ENCODE measurements around the gene GPR119. TPM values are rescaled to one million over a fixed set of nuclear protein-coding genes. Genes with fewer than 3 reads are reported as not detected.
"Not testable (repeated sequence)": the region's sequence is repeated elsewhere in the genome, so short reads cannot be mapped to it uniquely, and the experiment has no call there.

Gene GPR119
- total RNA-seq = 1.6 and 3.1 TPM in 2 replicates
- long read RNA-seq, partial matches to known transcripts = 0 of 6 reads
- long read RNA-seq, other reads (novel, unspliced or antisense) = 6 of 6 reads

DNA sequence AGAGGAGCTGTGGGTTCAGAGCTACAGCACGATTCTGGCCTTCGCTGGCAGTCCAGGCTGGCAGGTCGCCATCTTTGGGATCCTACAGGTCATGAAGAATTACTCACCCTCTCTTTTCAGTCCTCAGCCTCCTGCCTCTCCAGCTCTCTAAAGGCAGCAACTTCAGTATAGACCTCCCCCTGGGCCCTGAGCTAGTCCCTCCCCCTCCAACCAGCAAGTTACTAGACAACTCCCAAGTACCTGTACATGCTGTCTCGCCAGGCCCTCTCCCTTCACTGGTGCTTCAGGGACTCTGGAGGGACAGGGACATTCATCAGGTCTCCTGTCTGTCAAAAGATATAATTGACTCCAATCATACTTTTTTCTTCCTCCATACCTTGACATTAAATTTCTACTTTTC lies at the start of gene GPR119:
Gene GPR119 (minus strand): TSS at position 155 of the 400 bp plus-strand sequence. CDS start 227 bp downstream, outside the sequence.
- Mint-ChIP-seq H3K4me3 (ENCODE audit: low read depth) (no peak within 1 kb of the TSS), H3K27ac (peak within 1 kb of the TSS; percentile 31), H3K27me3 (peaks cover 12% of the 10 kb centered on the region), H3K9me3 (ENCODE audit: low read depth) (peaks cover 7% of the 10 kb centered on the region), H3K36me3 (ENCODE audit: insufficient read depth) (no peaks in the 10 kb centered on the region), H3K4me1 (ENCODE audit: low read depth) (no peaks in the 10 kb centered on the region)
- no peak for TF ChIP-seq CTCF (IDR thresholded peaks at IDR 0.05; ENCODE audit: unreplicated experiment)
- no peak for DNase-seq (ENCODE audit: low spot score, unreplicated experiment)

- not testable (repeated sequence) for H3K4me1 Mint-ChIP-seq (ENCODE audit: low read depth); H3K27ac Mint-ChIP-seq; DNase-seq (ENCODE audit: low spot score, unreplicated experiment); H3K4me3 Mint-ChIP-seq (ENCODE audit: low read depth); H3K27me3 Mint-ChIP-seq; H3K36me3 Mint-ChIP-seq (ENCODE audit: insufficient read depth)
- H3K9me3 Mint-ChIP-seq (ENCODE audit: low read depth) = peaks cover 12% of the 10 kb centered on the region
Observed at GRCh38 chrX:130429236-130429635, 43.8 kb upstream of the GPR119 start.

DNA sequence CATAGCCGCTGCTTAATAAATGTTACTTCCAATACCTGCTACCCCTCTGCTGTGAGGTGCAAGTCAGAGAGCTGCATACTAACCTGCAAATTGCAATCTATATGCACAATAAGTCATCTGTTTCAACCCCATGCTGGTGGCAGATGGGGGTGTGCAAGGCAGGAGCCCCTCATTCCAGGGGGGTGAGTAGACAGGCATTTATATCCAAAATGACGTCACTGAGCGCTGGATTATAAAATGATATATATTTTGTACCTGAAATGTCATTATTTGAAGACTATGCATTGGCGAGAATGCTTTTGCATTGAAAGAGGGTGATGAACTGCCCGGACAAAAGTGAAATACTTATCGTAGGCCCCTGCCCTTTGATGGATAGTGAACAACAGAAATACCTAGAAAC lies 41.1 kb upstream of the GPR119 start:
- no peaks in the 10 kb centered on the region for H3K36me3 Mint-ChIP-seq (ENCODE audit: insufficient read depth)
- peaks cover 4% of the 10 kb centered on the region for H3K27me3 Mint-ChIP-seq
- no peak for DNase-seq (ENCODE audit: low spot score, unreplicated experiment)
- peaks cover 10% of the 10 kb centered on the region for H3K9me3 Mint-ChIP-seq (ENCODE audit: low read depth)
- no peak for TF ChIP-seq CTCF (IDR thresholded peaks at IDR 0.05; ENCODE audit: unreplicated experiment)
- peaks cover 6% of the 10 kb centered on the region for H3K4me1 Mint-ChIP-seq (ENCODE audit: low read depth)
- no peak overlapping the region for H3K4me3 Mint-ChIP-seq (ENCODE audit: low read depth)
- no peak overlapping the region for H3K27ac Mint-ChIP-seq

GRCh38 chrX:130419263-130419662 lies 33.8 kb upstream of the GPR119 start:
- TF ChIP-seq CTCF (IDR thresholded peaks at IDR 0.05; ENCODE audit: unreplicated experiment) = no peak
- DNase-seq (ENCODE audit: low spot score, unreplicated experiment) = no peak
- Mint-ChIP-seq H3K9me3 (ENCODE audit: low read depth) (peaks cover 13% of the 10 kb centered on the region), H3K27ac (no peak overlapping the region), H3K36me3 (ENCODE audit: insufficient read depth) (peaks cover 2% of the 10 kb centered on the region), H3K27me3 (no peaks in the 10 kb centered on the region), H3K4me1 (ENCODE audit: low read depth) (peaks cover 3% of the 10 kb centered on the region), H3K4me3 (ENCODE audit: low read depth) (no peak overlapping the region)

- H3K27me3 Mint-ChIP-seq = no peaks in the 10 kb centered on the region
- DNase-seq (ENCODE audit: low spot score, unreplicated experiment) = no peak
- no peak overlapping the region for H3K4me3 Mint-ChIP-seq (ENCODE audit: low read depth)
- H3K4me1 Mint-ChIP-seq (ENCODE audit: low read depth) = peaks cover 3% of the 10 kb centered on the region
- TF ChIP-seq CTCF (IDR thresholded peaks at IDR 0.05; ENCODE audit: unreplicated experiment) = no peak
- H3K9me3 Mint-ChIP-seq (ENCODE audit: low read depth) = peaks cover 14% of the 10 kb centered on the region
- H3K36me3 Mint-ChIP-seq (ENCODE audit: insufficient read depth) = peaks cover 3% of the 10 kb centered on the region
- H3K27ac Mint-ChIP-seq = no peak overlapping the region
Observed at GRCh38 chrX:130418740-130419139, 33.3 kb upstream of the GPR119 start.

GRCh38 chrX:130418066-130418465 lies 32.6 kb upstream of the GPR119 start:
- DNase-seq (ENCODE audit: low spot score, unreplicated experiment) = no peak
- Mint-ChIP-seq H3K4me1 (ENCODE audit: low read depth) (peaks cover 3% of the 10 kb centered on the region), H3K27me3 (no peaks in the 10 kb centered on the region), H3K9me3 (ENCODE audit: low read depth) (peaks cover 10% of the 10 kb centered on the region), H3K27ac (no peak overlapping the region), H3K4me3 (ENCODE audit: low read depth) (no peak overlapping the region), H3K36me3 (ENCODE audit: insufficient read depth) (peaks cover 3% of the 10 kb centered on the region)
- no peak for TF ChIP-seq CTCF (IDR thresholded peaks at IDR 0.05; ENCODE audit: unreplicated experiment)

All from progenitor cell of endocrine pancreas (in vitro differentiated cells).